ENCODE measurements around the gene ALB. TPM values are rescaled to one million over a fixed set of nuclear protein-coding genes. Genes with fewer than 3 reads are reported as not detected.

The ALB gene
- polyA plus RNA-seq, 4 donors: 2.0 to 61.1 (median 3.3) TPM

- no peak for DNase-seq (ENCODE audit: low read depth in 4 of 4, low spot score in 3 of 4)
Observed at GRCh38 chr4:73408181-73408867, 4.2 kb downstream of the ALB start.

GRCh38 chr4:73409012-73409862 is 5.2 kb downstream of the ALB start:
- no peak for DNase-seq (ENCODE audit: low read depth in 4 of 4, low spot score in 3 of 4)

DNA sequence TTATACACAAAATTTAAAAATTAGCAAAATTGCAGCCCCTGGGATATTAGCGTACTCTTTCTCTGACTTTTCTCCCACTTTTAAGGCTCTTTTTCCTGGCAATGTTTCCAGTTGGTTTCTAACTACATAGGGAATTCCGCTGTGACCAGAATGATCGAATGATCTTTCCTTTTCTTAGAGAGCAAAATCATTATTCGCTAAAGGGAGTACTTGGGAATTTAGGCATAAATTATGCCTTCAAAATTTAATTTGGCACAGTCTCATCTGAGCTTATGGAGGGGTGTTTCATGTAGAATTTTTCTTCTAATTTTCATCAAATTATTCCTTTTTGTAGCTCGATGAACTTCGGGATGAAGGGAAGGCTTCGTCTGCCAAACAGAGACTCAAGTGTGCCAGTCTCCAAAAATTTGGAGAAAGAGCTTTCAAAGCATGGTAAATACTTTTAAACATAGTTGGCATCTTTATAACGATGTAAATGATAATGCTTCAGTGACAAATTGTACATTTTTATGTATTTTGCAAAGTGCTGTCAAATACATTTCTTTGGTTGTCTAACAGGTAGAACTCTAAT is 6.0 kb downstream of the ALB start:
- no peak for DNase-seq (ENCODE audit: low read depth in 4 of 4, low spot score in 3 of 4)

DNA sequence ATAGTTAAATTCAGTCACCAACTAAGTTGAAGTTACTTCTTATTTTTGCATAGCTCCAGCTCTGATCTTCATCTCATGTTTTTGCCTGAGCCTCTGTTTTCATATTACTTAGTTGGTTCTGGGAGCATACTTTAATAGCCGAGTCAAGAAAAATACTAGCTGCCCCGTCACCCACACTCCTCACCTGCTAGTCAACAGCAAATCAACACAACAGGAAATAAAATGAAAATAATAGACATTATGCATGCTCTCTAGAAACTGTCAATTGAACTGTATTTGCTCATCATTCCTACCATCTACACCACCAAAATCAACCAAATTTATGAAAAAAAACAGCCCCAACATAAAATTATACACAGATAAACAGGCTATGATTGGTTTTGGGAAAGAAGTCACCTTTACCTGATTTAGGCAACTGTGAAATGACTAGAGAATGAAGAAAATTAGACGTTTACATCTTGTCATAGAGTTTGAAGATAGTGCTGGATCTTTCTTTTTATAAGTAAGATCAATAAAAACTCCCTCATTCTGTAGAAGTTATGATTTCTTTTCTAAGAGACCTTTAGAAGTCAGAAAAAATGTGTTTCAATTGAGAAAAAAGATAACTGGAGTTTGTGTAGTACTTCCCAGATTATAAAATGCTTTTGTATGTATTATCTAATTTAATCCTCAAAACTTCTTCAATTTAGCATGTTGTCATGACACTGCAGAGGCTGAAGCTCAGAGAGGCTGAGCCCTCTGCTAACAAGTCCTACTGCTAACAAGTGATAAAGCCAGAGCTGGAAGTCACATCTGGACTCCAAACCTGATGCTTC is 7.0 kb downstream of the ALB start:
- no peak for DNase-seq (ENCODE audit: low read depth in 4 of 4, low spot score in 3 of 4)

DNA sequence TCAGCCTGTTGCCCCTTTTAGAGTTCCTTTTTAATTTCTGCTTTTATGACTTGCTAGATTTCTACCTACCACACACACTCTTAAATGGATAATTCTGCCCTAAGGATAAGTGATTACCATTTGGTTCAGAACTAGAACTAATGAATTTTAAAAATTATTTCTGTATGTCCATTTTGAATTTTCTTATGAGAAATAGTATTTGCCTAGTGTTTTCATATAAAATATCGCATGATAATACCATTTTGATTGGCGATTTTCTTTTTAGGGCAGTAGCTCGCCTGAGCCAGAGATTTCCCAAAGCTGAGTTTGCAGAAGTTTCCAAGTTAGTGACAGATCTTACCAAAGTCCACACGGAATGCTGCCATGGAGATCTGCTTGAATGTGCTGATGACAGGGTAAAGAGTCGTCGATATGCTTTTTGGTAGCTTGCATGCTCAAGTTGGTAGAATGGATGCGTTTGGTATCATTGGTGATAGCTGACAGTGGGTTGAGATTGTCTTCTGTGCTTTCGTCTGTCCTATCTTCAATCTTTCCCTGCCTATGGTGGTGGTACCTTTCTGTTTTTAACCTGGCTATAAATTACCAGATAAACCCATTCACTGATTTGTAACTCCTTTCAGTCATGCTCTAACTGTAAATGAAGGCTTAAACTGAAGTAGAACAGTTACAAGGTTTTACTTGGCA is 7.8 kb downstream of the ALB start:
- no peak for DNase-seq (ENCODE audit: low read depth in 4 of 4, low spot score in 3 of 4)

GRCh38 chr4:73413294-73413755 is 9.2 kb downstream of the ALB start:
- no peak for DNase-seq (ENCODE audit: low read depth in 4 of 4, low spot score in 3 of 4)

DNA sequence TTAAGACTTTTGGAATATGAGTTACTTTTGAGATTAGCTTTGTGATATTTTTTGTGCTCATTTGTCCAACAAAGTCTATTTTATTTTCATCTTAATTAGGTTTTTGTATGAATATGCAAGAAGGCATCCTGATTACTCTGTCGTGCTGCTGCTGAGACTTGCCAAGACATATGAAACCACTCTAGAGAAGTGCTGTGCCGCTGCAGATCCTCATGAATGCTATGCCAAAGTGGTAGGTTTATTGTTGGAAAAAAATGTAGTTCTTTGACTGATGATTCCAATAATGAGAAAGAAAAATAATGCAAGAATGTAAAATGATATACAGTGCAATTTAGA is 10.8 kb downstream of the ALB start:
- DNase-seq (ENCODE audit: low read depth in 4 of 4, low spot score in 3 of 4): no peak

DNA sequence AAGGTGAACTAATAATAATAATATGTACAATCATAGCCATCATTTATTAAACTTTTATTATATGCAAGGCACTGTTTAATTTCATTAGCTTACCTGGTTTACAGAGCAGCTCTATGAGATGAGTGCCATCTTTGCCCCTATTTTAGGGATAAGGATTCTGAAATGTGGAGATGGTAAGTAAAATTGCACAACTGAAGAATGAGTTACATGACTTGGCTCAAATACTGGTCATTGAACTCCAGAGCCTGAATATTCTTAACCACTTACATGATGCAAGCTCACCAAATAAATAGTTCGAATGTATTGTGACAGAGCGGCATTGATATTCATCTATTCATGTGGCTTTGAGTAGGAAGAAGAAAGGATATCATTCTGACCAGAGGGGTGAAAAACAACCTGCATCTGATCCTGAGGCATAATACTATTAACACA is 11.7 kb downstream of the ALB start:
- DNase-seq (ENCODE audit: low read depth in 4 of 4, low spot score in 3 of 4): no peak

GRCh38 chr4:73416423-73417087 is 12.5 kb downstream of the ALB start:
- DNase-seq (ENCODE audit: low read depth in 4 of 4, low spot score in 3 of 4): no peak

DNA sequence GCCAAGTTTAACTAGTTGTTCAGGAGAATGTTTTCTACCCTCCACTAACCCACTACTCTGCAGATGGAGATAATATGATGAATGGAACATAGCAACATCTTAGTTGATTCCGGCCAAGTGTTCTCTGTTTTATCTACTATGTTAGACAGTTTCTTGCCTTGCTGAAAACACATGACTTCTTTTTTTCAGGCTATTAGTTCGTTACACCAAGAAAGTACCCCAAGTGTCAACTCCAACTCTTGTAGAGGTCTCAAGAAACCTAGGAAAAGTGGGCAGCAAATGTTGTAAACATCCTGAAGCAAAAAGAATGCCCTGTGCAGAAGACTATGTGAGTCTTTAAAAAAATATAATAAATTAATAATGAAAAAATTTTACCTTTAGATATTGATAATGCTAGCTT is 13.3 kb downstream of the ALB start:
- no peak for DNase-seq (ENCODE audit: low read depth in 4 of 4, low spot score in 3 of 4)

DNA sequence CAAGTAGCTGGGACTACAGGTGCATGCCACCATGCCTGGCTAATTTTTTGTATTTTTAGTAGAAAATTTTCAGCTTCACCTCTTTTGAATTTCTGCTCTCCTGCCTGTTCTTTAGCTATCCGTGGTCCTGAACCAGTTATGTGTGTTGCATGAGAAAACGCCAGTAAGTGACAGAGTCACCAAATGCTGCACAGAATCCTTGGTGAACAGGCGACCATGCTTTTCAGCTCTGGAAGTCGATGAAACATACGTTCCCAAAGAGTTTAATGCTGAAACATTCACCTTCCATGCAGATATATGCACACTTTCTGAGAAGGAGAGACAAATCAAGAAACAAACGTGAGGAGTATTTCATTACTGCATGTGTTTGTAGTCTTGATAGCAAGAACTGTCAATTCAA is 13.9 kb downstream of the ALB start:
- no peak for DNase-seq (ENCODE audit: low read depth in 4 of 4, low spot score in 3 of 4)

DNA sequence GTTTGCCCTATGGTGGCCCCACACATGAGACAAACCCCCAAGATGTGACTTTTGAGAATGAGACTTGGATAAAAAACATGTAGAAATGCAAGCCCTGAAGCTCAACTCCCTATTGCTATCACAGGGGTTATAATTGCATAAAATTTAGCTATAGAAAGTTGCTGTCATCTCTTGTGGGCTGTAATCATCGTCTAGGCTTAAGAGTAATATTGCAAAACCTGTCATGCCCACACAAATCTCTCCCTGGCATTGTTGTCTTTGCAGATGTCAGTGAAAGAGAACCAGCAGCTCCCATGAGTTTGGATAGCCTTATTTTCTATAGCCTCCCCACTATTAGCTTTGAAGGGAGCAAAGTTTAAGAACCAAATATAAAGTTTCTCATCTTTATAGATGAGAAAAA is 14.6 kb downstream of the ALB start:
- DNase-seq (ENCODE audit: low read depth in 4 of 4, low spot score in 3 of 4): no peak

DNA sequence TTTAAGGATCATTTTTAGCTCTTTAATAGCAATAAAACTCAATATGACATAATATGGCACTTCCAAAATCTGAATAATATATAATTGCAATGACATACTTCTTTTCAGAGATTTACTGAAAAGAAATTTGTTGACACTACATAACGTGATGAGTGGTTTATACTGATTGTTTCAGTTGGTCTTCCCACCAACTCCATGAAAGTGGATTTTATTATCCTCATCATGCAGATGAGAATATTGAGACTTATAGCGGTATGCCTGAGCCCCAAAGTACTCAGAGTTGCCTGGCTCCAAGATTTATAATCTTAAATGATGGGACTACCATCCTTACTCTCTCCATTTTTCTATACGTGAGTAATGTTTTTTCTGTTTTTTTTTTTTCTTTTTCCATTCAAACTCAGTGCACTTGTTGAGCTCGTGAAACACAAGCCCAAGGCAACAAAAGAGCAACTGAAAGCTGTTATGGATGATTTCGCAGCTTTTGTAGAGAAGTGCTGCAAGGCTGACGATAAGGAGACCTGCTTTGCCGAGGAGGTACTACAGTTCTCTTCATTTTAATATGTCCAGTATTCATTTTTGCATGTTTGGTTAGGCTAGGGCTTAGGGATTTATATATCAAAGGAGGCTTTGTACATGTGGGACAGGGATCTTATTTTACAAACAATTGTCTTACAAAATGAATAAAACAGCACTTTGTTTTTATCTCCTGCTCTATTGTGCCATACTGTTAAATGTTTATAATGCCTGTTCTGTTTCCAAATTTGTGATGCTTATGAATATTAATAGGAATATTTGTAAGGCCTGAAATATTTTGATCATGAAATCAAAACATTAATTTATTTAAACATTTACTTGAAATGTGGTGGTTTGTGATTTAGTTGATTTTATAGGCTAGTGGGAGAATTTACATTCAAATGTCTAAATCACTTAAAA is 15.3 kb downstream of the ALB start:
- no peak for DNase-seq (ENCODE audit: low read depth in 4 of 4, low spot score in 3 of 4)

DNA sequence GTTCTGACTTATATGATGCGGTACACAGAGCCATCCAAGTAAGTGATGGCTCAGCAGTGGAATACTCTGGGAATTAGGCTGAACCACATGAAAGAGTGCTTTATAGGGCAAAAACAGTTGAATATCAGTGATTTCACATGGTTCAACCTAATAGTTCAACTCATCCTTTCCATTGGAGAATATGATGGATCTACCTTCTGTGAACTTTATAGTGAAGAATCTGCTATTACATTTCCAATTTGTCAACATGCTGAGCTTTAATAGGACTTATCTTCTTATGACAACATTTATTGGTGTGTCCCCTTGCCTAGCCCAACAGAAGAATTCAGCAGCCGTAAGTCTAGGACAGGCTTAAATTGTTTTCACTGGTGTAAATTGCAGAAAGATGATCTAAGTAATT is 16.5 kb downstream of the ALB start:
- no peak for DNase-seq (ENCODE audit: low read depth in 4 of 4, low spot score in 3 of 4)

DNA sequence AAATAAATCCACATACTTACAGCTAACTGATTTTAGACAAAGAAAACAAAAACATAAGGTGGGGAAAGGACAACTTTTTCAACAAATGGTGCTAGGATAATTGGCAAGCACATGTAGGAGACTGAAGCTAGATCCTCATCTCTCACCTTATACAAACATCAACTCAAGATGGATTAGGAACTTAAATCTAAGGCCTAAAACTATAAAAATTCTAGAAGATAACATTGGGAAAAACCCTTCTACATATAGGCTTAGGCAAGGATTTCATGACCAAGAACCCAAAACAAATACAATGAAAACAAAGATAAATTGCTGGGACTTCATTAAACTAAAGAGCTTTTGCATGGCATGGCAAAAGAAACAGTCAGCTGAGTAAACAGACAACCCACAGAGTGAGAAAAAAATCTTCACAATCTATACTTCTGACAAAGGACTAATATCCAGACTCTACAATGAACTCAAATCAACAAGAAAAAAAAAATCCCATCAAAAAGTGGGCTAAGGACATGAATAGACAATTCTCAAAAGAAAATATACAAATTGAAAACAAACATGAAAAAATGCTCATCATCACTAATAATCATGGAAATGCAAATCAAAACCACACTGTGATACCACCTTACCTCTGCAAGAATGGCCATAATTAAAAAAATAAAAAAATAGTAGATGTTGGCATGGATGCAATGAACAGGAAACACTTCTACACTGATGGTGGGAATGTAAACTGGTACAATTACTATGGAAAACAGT is 17.8 kb downstream of the ALB start:
- no peak for DNase-seq (ENCODE audit: low read depth in 4 of 4, low spot score in 3 of 4)

DNA sequence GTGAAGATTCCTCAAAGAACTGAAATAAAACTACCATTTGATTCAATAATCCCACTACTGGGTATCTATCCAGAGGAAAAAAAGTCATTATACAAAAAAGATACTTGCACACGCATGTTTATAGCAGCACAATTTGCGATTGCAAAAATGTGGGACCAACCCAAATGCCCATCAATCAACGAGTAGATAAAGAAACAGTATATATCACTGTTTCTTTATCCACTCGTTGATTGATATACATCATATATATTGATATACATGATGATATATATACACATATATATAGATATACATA is 18.3 kb downstream of the ALB start:
- no peak for DNase-seq (ENCODE audit: low read depth in 4 of 4, low spot score in 3 of 4)

GRCh38 chr4:73423184-73423583 is 19.1 kb downstream of the ALB start:
- no peak for DNase-seq (ENCODE audit: low read depth in 4 of 4, low spot score in 3 of 4)

DNA sequence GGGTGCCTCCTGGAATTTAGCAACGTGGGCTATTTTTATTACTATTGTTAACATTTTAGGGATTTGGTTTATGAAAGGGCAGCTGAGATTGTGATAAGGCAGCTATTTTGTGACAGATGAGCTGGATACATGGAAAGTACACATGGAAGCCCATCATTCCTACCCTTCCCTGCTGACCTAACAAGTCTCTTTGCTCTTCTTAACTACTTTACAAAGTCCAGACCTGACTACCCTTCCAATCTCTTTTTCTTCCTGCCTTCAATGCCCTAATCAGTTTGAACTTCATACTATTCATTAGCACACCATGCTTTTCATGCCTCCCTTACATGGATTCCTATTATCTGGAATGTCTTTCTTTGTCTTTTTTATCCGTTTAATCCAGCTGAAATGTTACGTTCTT is 22.6 kb downstream of the ALB start:
- no peak for DNase-seq (ENCODE audit: low read depth in 4 of 4, low spot score in 3 of 4)

Measured in right renal pelvis (tissue), 4 donors.